AG09319 (cell line): ENCODE measurements around the gene SLC47A2.
A peak's percentile ranks its signal among the peaks of the same experiment; 100 is the strongest.

Source experiments
- DNase-seq: peaks from one replicate; pipeline ENCODE4 v3.0.0-alpha.2; 2010; ENCODE audit warnings: low read depth; ENCODE audit errors: extremely low read depth
- TF ChIP-seq, protein P1 (sequence below): IDR thresholded peaks from 2 replicates; pipeline ENCODE4 v1.5.1; 2011; ENCODE audit warnings: low read depth, mild to moderate bottlenecking, inconsistent platforms, low read length, moderate library complexity

SLC47A2 gene

DNA sequence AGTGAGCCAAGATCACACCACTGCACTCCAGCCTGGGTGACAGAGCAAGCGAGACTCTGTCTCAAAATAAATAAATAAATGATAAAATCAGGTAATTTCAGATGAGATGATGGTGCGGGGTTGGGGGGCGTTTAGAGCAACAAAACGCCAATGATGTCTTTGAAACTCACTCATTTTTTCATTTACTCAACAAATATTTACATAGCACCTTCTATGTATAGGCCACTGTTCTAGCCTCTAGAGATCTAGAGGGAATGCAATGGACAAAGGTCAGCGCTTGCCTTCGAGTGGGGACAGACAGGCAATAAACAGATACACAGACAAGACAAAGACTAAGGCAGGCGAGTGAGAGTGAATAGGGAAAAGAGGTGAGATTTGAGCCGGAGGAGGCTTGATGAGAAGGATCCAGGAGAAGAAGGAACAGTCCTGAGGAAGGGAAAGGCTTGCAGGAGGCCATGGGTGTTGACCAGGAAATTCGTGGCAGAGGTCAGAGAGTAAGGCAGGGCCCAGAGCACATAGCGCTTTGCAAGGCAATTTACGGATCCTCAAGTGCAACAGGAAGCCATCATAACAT, 17.7 kb upstream of the SLC47A2 start:
- TF ChIP-seq, protein P1, sequence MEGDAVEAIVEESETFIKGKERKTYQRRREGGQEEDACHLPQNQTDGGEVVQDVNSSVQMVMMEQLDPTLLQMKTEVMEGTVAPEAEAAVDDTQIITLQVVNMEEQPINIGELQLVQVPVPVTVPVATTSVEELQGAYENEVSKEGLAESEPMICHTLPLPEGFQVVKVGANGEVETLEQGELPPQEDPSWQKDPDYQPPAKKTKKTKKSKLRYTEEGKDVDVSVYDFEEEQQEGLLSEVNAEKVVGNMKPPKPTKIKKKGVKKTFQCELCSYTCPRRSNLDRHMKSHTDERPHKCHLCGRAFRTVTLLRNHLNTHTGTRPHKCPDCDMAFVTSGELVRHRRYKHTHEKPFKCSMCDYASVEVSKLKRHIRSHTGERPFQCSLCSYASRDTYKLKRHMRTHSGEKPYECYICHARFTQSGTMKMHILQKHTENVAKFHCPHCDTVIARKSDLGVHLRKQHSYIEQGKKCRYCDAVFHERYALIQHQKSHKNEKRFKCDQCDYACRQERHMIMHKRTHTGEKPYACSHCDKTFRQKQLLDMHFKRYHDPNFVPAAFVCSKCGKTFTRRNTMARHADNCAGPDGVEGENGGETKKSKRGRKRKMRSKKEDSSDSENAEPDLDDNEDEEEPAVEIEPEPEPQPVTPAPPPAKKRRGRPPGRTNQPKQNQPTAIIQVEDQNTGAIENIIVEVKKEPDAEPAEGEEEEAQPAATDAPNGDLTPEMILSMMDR, result no peak
- no peak for DNase-seq

DNA sequence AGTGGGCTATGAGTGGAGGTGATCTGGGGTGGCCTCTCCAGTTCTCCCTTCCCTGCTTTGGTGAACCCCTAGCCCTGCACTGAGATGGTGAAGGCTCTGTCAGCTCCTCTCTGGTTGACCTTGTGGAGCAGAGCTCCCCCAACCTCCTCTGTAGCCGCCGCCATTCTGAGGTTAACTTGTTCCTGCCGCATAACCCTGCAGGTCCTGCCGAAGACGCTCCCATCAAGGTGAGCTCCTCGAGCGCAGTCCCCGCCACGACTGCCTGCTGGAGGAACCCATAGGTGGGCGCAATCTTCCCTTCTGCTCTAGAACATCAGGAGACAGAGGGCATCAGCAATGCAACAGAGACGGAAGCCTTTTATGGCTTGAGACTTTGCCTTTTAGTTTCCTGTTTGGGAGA, 15.2 kb upstream of the SLC47A2 start:
- TF ChIP-seq, protein P1, result no peak
- no peak for DNase-seq

DNA sequence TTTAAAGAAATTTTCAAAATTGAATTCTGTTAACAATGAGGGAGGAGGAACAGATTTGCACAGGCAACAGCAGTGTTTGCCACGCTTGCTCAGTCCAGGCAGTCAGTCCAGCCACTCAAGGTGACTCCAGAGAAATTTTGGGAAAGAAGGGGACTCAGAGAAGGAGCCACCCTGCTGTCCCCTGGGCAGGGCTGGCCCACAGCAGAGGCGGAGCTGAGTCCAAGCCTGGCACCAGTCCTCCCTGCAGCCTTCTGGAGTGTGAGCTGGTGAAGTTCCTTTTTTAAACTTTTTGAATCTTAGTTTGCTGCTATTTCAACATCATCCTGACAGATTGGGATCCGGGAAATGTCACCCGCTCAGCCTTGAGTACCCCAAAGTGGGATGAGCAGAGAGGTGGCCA, 14.5 kb upstream of the SLC47A2 start:
- DNase-seq, result no peak
- TF ChIP-seq, protein P1, result no peak

DNA sequence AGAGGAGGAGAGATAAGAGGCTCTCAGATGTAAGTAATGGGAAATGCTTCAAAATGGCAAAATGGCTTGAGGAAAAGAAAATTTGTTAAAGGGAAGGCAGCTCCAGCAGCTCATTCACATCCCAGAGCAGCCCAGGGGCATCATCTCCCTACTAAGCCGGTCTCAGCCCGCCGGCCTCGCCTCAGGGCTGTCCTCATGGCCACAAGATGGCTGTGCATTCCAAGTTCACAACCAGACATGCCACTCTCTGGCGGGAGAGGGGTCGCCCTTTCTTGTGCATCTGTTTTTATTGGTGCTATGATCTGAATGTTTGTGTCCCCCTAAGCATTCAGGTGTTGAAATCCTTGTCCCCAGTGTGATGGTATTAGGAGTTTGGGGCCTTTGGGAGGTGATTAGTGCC, 13.5 kb upstream of the SLC47A2 start:
- TF ChIP-seq, protein P1, result no peak
- no peak for DNase-seq

DNA sequence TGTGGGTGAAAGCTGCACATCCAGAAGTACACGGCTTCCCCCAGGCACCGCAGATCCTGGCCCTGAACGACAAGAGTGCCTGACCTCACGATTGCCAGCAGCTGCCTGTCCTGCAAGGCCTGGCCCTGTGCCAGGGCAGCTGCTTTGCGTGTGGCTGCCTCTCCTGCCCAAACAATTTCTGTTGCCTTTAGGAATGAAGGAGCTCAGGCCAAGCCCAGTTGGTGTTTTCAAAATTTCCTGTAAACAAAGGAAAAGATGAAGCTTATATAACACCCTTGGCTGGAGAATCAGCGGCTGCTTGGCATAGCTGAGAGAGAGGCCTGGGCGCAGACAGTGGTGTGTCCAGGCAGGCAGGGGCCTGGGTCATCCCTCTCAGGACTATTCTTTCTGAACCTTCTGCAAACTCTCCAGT, 11.7 kb upstream of the SLC47A2 start:
- peak; percentile 92 for DNase-seq

DNA sequence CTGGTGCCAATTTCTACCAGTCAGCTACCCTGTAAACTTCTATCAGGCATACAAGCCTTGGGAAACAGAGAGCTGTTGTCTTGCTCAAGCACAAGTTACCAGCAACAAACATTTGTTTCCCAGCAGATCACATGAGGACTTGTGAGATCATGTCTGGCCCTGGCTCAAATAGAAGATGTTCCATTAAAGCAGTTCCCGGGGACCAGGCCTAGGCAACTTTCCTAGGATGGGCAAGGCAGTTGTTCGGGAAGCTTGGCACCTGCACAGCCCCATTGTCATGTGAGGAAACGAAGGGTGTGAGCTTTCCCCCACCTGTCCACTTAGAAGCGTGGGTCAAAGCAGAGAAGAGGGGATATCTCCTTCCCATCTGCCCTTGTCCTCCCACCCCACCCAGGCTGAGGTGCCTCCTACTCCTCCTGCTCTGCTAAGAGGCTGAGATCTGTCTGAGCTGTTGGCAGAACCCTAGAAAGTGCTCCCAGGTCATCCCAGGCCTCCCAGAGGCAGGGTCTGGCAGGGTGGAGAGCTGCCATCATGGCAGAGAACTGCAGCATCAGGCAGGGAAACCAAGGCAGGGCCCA, 11.2 kb upstream of the SLC47A2 start:
- TF ChIP-seq, protein P1, result no peak
- peak; percentile 86 for DNase-seq

More for the DNA sequence above, 11.7 kb upstream of the SLC47A2 start:
- TF ChIP-seq, protein P1, result no peak

DNA sequence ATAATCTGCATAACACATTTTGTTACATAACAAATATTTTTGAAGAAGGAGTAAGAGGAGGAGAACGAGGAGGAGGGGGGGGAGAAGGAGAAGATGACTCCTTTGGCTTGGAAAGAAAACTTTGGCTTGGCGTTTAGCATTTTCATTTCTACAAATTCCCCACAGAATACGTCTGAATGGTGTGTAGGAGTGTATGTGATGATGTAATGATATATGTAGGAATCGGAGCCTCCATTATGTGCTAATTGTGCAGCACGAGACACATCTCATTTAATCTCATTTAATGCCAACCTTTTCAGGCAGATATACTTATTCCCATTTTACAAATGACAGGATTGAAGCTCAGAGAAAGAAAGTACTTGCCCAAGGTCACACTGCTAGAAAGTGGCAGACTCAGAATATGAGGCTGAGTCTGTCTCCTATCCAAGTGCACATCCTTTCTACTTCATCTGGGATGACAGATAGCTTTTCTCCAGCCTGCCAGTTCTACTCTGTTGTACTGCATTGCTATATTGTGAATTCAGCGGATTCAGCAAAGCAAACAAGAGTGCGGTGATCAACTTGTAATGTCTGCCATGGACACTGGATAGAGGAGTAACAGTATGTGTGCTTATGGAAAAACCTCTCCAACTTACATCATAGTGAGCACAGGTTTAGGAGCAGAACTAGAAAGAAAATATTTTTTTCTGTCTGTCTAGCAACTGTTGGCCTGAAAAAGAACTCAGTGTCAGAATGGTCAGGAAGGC, 10.4 kb upstream of the SLC47A2 start:
- TF ChIP-seq, protein P1, result no peak
- no peak for DNase-seq
